NK-92 (cell line): ENCODE data around the gene MYO5C.

Experiments used
- DNase-seq: peaks from one replicate; lab custom pipeline; 2025; ENCODE audit not compliant: unreplicated experiment; lab: John Stamatoyannopoulos, UW

MYO5C gene

GRCh38 chr15:52214553-52214952, 81.1 kb downstream of the MYO5C start:
- DNase-seq = no peak

GRCh38 chr15:52213206-52213605, 82.4 kb downstream of the MYO5C start:
- DNase-seq = no peak

DNA sequence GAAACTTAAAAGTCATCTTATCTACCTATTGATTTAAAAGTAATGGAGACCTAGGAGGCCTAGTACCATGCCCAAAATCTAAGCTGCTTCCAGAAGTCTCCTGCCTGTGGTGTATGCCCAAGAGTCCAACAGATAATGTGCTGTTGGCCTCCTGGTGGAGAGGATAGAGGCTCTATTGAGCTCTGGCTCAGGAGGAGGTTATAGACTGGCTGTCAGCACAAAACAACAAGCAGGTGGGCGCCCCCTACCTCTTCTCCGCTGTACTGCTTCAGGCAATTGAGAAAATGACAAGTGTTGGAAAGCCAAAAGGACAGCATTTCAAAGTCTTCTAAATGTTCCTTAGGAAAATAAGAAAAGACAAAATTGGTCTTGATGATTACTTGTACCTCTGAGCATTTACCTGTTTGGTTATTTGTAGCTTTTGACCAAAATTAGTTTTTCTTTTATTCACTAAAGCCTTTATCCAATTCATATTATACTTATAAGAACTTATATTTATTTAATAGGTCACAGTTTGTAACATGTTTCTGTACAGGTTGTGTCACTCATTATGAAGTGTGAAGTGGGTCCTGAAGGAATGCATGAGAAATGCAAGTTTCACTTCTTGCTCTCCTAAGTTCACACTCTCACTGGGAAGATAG, 87.2 kb downstream of the MYO5C start:
- DNase-seq = no peak

GRCh38 chr15:52207191-52207590, 88.4 kb downstream of the MYO5C start:
- no peak for DNase-seq

DNA sequence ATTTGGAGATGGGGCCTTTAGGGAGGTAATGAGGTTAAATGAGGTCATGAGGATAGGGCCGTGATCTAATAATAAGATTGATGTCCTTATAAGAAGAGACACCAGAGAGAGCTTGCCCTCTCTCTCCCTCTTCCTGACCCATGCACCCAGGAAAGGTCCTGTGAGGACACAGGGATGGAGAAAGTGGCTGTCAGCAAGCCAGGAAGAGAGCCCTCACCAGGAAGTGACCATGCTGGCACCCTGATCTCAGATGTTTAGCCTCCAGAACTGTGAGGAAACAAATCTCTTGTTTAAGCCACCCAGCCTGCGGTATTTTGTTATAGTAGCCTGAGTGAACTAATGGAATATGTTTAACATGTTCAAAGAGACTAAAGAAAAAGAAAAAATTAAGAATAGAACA, 89.2 kb downstream of the MYO5C start:
- DNase-seq = no peak

- DNase-seq = no peak
Observed at GRCh38 chr15:52204657-52205056, 90.9 kb downstream of the MYO5C start.

- DNase-seq = no peak
Observed at GRCh38 chr15:52200831-52201365, 94.7 kb downstream of the MYO5C start.

- no peak for DNase-seq
Observed at GRCh38 chr15:52199271-52199670, 96.3 kb downstream of the MYO5C start.

DNA sequence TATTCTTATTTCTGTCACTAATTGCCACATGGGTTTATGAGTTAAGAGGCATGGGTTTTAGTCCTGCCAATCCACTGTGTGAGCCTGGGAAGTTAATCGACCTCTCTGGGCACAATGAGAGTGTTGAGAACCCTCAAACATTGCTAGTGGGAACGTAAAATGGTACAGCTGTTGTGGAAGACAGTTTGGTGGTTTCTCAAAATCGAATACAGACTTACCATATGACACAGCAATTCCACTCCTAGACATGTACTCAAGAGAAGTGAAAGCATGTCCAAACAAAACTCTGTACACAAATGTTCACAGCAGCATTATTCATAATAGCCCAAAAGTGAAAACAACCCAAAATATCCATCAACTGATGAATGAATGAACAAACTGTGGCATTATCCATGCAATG, 98.7 kb downstream of the MYO5C start:
- DNase-seq = no peak

DNA sequence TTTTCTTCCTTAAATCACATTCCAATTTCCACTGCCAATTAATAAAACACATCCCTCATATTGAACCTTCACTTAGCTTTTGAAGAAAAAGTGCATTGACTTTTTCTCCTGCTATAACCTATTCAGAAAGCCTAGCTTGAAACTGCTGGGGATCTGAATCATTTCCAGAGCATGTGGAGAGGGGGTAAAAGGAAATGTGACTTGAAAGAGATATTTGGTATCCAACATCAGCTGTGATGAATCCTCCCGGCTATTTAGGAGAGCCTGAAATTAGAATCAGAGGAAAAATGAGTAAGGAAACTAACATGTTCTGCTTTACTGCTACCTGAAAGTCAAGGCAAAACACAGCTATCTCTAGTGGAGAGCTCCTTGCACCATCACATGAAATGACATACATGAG, 101.8 kb downstream of the MYO5C start:
- DNase-seq = no peak

- no peak for DNase-seq
Observed at GRCh38 chr15:52193321-52193720, 102.3 kb downstream of the MYO5C start.

- no peak for DNase-seq
Observed at GRCh38 chr15:52191207-52191606, 104.4 kb downstream of the MYO5C start, which contains the start of gene GNB5. TSS of gene GNB5 (minus strand) at chr15:52191392. CDS start at chr15:52184676, 6,716 bp downstream.

GRCh38 chr15:52186651-52187486, 108.7 kb downstream of the MYO5C start:
- DNase-seq = no peak

- DNase-seq = no peak
Observed at GRCh38 chr15:52185151-52185561, 110.4 kb downstream of the MYO5C start.

DNA sequence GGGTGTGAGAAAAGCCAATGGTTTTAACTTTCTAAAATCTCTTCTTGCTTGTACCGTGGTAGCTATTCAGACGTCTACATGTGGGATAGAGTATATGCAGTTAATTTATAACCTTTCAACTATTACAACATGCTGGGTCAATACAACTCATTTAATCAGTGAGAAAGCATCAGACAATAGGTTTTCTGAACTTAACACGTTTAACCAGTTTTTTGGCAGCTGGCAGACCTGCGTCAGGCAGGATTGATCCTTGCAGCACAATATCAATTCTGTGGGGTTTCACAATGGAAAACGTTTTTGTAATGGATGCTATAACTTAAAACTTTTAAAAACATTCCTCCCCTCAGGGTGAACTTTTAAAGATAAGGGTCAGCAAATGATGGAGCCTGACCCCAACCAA, 110.9 kb downstream of the MYO5C start:
- no peak for DNase-seq

GRCh38 chr15:52183562-52184173, 111.9 kb downstream of the MYO5C start:
- no peak for DNase-seq

- DNase-seq = no peak
Observed at GRCh38 chr15:52181938-52182780, 113.4 kb downstream of the MYO5C start.

DNA sequence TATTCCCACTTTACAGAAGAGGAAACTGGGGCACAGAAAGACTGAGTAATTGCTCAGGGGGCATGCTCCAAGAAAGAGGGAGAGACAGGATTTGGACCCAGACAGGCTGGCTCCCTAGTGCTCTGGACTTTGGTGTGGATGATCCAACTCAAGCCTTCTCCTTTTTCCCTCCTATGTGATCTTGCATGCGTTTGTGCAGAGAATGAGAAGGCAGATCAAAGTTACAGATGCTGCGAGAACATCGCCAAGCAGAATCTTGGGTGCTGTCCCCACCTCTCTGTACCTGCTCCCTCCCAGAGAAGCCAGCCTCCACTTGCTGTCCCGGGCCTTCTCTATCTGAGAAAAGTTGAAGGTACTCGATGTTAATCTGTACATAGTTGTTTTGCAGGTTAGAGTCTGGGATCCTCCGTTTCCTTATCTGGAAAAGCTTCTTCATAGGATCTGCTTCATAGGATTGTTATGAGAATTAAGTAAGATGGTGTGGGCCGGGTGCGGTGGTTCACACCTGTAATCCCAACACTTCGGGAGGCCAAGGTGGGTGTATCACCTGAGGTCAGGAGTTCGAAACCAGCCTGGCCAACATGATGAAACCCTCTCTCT, 114.7 kb downstream of the MYO5C start:
- DNase-seq = no peak

- no peak for DNase-seq
Observed at GRCh38 chr15:52180196-52180835, 115.3 kb downstream of the MYO5C start.
